NCI-H1105 treated with DMSO at 0.1 percent for 48 hours (cell line): ENCODE results near the gene NFXL1.
A peak's percentile ranks its signal among the peaks of the same experiment; 100 is the strongest.

ENCODE experiments used
- DNase-seq: peaks from one replicate; lab custom pipeline; 2025; lab: John Stamatoyannopoulos, UW

NFXL1 gene

GRCh38 chr4:47831026-47831679 lies 83.2 kb downstream of the NFXL1 start:
- DNase-seq: peak; percentile 71

- no peak for DNase-seq
Observed at GRCh38 chr4:47830265-47831025, 83.9 kb downstream of the NFXL1 start.

GRCh38 chr4:47829438-47829837 lies 84.9 kb downstream of the NFXL1 start:
- DNase-seq: no peak

GRCh38 chr4:47827343-47828047 lies 86.9 kb downstream of the NFXL1 start:
- DNase-seq: no peak

DNA sequence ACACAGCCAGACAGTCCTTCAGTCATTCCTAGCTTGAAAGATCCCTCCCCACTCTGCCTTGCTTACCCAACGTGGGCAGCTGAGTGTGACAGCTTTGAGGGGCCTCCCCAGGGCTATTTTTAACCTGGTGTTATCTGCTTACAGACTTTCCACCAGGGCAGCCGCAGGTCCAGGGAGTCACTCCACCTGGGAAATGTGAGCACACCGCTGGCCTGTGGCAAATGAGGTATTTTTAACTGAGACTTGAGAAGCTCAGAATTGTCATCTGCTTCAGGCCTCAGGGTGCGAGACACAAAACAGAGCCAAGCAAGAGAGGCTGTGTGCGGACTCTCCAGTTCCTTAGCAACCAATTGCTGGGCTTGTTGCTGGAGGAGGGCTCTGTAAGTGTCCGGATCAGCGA lies 89.5 kb downstream of the NFXL1 start:
- no peak for DNase-seq

DNA sequence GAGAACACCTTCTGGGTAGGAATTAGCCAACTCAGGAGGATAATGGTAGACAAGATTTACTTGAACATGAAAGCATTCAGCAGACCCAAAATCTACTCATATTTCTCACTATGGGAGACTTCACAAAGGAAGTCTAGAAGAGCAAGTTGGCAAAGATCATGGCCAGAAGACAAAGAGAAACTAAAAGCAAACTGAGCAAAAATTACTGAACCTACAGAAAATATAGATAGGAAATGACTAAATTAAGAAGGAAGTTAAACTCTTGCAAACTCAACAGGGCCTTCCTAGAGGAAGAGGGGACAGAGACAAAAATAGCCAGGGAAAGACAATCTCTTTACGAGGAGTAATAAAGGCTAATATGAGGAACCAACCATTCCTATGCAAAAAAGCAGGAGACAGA lies 95.2 kb downstream of the NFXL1 start:
- no peak for DNase-seq

GRCh38 chr4:47817275-47817674 lies 97.1 kb downstream of the NFXL1 start:
- DNase-seq: no peak

GRCh38 chr4:47816748-47817147 lies 97.6 kb downstream of the NFXL1 start:
- DNase-seq: no peak

DNA sequence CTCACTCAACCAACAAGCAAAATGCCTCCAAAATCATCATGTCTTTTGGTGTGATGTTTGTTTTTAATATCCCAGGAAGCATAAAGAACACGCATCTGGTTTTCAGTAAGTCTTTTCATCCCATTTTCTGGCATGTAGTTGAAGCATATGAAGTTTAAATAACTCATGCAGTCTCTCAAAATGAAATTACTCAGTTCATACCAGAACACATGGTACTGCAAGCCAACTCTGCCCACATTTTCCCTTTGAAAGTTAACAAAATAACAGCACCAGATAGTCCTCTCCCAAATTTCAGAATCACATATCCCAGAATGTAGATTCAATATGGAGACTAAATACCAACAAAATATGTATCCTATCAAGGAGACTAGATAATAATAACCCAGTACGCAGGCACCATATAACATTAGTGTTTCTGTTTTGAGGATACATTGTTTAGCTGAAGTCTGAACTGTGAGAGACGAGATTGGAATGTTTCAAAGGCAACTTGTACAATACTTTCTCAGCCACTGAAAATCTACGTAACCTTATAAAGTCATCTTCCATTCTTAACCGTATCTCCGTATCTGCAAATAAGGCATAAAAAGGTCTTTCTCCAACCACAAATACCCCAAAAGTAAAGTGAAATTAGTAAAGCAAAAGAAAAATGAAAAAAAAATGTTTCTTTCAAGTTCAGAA lies 99.6 kb downstream of the NFXL1 start:
- no peak for DNase-seq

DNA sequence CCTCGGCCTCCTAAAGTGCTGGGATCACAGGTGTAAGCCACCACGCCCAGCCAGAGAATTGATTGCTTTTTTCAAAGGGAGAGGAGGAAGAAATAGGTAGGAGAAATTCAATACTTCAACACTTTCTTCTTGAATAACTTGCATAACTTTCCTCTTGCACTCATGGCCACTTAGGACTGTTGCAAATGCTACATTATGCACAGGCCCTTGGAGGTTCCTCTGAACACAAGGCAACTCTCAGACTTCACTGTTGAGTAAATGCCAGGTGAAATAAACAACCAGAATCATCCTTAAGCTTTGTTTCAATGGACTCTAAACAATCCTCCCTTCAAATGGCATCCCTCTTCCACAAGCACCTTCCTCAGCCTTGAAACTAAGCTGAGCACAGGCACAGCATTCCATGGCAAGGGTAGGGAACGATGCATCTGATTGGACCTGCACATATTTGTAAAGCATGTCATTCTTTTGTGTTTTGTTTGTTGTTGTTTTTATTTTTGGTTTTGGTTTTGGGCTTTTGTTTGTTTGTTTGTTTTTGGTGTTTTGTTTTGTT lies 104.7 kb downstream of the NFXL1 start:
- no peak for DNase-seq

- no peak for DNase-seq
Observed at GRCh38 chr4:47804598-47804997, 109.8 kb downstream of the NFXL1 start.

DNA sequence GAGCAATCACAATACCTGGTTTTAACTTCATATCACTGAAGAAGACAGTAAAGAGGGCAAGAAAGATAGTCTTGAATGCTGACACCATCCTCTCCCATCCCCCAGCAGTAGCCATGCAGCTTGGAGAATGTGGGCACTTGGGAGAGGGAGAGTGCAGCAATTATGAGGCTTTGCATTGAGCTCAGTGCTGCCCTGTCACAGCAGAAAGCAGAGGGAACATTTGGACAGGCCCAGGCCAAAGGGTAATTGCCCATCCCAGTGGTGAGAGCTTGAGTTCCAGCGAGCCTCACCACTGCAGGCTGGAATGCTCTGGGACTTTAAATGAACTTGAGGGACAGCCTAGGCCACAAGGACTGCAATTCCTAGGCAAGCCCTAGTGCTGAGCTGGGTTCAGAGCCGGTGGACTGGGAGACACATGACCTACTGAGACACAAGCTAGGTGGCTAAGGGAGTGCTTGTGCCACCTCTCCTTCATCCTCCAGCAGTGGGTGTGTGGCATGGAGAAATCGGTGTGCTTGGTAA lies 112.8 kb downstream of the NFXL1 start:
- DNase-seq: no peak

GRCh38 chr4:47798165-47798564 lies 116.2 kb downstream of the NFXL1 start:
- no peak for DNase-seq
